Gastrocnemius medialis (tissue), 4 donors: ENCODE measurements around the gene USP7. TPM values are rescaled to one million over a fixed set of nuclear protein-coding genes. Genes with fewer than 3 reads are reported as not detected.
A peak's percentile ranks its signal among the peaks of the same experiment; 100 is the strongest.

ENCODE experiments used
- ATAC-seq, 2 donors: fragments of 150-250 bp; one replicate each; pipeline ENCODE4 v1.9.1; 2016
- DNase-seq, 2 donors: peaks; one replicate each; pipeline ENCODE4 v3.0.0-alpha.2; 2019
- H3K27ac ChIP-seq, 4 donors: fragments of 200-600 bp; sonication (generic); 1 replicate in 1 of 4; 2 replicates in 3 of 4; pipeline ENCODE4 v1.5.1; 2016 to 2018; ENCODE audit warnings: mild to moderate bottlenecking in 2 of 4, moderate library complexity in 1 of 4
- H3K27me3 ChIP-seq, 3 donors: fragments of 200-600 bp; sonication (generic) in 2 of 3; 1 replicate in 1 of 3; 2 replicates in 2 of 3; pipeline versions ENCODE4 v1.5.1 to v1.6.0; 2016 to 2019; ENCODE audit warnings: mild to moderate bottlenecking in 1 of 3, moderate library complexity in 1 of 3
- H3K36me3 ChIP-seq, 2 donors: fragments of 200-600 bp; sonication (generic) in 1 of 2; one replicate each; pipeline ENCODE4 v1.5.1; 2017 to 2018
- H3K4me1 ChIP-seq, 2 donors: fragments of 200-600 bp; sonication (generic) in 1 of 2; one replicate each; pipeline ENCODE4 v1.5.1; 2016 to 2017; ENCODE audit warnings: mild to moderate bottlenecking in 2 of 2
- H3K4me3 ChIP-seq, 4 donors: fragments of 200-600 bp; sonication (generic) in 3 of 4; 1 replicate in 1 of 4; 2 replicates in 3 of 4; pipeline ENCODE4 v1.5.1; 2016 to 2019; ENCODE audit warnings: mild to moderate bottlenecking in 2 of 4
- H3K9me3 ChIP-seq, 3 donors: fragments of 200-600 bp; sonication (generic) in 2 of 3; 1 replicate in 1 of 3; 2 replicates in 2 of 3; pipeline ENCODE4 v1.5.1; 2016 to 2019
- POLR2A ChIP-seq, 2 donors: fragments of 450-650 bp; IDR thresholded peaks; one replicate each; pipeline ENCODE4 v1.6.1; 2017; ENCODE audit warnings: antibody characterized with exemption in 2 of 2, mild to moderate bottlenecking in 2 of 2, moderate library complexity in 2 of 2
- in situ Hi-C, 4 donors: fragments of 200-750 bp; cut with MboI; loops; one replicate each; pipeline versions ENCODE4 v1.15.0 to v1.8.0; 2017; ENCODE audit warnings: low sequenced_read_pairs in 4 of 4
- intact Hi-C: fragments of 100-400 bp; cut with DNase I; formaldehyde crosslinking; loops from one replicate; pipeline ENCODE4 v1.15.1; 2023; ENCODE audit warnings: low total_unique reads
- total RNA-seq, 4 donors: library from RNA; depleted of rRNA; stranded (reverse); fragments of >200 nt; gene quantifications; one replicate each; pipeline versions ENCODE4 v1.1.0 to v1.2.3, GENCODE V29; 2016
- TF ChIP-seq, protein P1 (sequence below), 5 experiments: fragments of 450-650 bp in 3 of 5; fragments of 200-600 bp in 2 of 5; sonication (generic) in 2 of 5; IDR thresholded peaks in 4 of 5; conservative IDR thresholded peaks in 1 of 5; 1 replicate in 4 of 5; 2 replicates in 1 of 5; pipeline ENCODE4 v1.5.1; 2016 to 2019; ENCODE audit warnings: antibody characterized with exemption in 5 of 5, mild to moderate bottlenecking in 3 of 5, moderate library complexity in 3 of 5

USP7 gene
- total RNA-seq, 4 donors from 2014 or later: 79.7 to 99.2 (median 85.6) TPM

- in situ Hi-C loops: loop anchor here in 1 of 4 donors (10.0 to 25.0 kb wide), 2 partner anchors 53 to 130 kb away; partner anchors contain the start of gene HAPSTR1
- ATAC-seq (no peak), DNase-seq (no peak)
- Histone ChIP-seq H3K27ac (peak overlapping the region; percentile 69 to 82 (median 77)), H3K9me3 (no peaks in the 10 kb centered on the region), H3K4me1 (peaks cover 82 to 86% of the 10 kb centered on the region in 2 donors), H3K36me3 (no peaks in the 10 kb centered on the region), H3K27me3 (no peaks in the 10 kb centered on the region), H3K4me3 (peak overlapping the region in 3 of 4 donors; percentile 7 to 35 (median 29))
- TF ChIP-seq POLR2A (IDR thresholded peaks at IDR 0.05): no peak
- TF ChIP-seq, protein P1, sequence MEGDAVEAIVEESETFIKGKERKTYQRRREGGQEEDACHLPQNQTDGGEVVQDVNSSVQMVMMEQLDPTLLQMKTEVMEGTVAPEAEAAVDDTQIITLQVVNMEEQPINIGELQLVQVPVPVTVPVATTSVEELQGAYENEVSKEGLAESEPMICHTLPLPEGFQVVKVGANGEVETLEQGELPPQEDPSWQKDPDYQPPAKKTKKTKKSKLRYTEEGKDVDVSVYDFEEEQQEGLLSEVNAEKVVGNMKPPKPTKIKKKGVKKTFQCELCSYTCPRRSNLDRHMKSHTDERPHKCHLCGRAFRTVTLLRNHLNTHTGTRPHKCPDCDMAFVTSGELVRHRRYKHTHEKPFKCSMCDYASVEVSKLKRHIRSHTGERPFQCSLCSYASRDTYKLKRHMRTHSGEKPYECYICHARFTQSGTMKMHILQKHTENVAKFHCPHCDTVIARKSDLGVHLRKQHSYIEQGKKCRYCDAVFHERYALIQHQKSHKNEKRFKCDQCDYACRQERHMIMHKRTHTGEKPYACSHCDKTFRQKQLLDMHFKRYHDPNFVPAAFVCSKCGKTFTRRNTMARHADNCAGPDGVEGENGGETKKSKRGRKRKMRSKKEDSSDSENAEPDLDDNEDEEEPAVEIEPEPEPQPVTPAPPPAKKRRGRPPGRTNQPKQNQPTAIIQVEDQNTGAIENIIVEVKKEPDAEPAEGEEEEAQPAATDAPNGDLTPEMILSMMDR (IDR thresholded peaks at IDR 0.05 in 4 of 5, conservative IDR thresholded peaks at IDR 0.05 in 1 of 5): no peak
- intact Hi-C loops: loop anchor here (5.0 kb wide), 1 partner anchor 70 kb away; no protein-coding TSS in a partner anchor
Observed at GRCh38 chr16:8957509-8958157, 6.1 kb downstream of the USP7 start.

DNA sequence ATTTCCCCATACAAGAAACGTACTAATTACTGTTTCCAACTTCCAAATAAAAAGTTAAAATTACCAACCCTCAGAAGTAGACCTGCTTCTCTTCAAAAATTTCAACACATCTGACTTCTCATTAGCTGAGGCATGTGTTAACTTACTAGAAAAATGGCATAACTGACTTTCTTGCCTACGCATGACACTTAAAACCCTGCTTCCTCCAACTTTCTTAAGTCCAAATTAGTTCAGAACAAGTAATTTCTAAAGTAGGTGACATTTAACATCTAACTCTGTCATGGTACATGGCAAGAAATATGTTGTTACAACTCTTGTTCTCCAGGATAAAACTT lies 6.7 kb downstream of the USP7 start:
- Histone ChIP-seq H3K27me3 (no peaks in the 10 kb centered on the region), H3K27ac (peak overlapping the region; percentile 54 to 82 (median 77)), H3K36me3 (no peaks in the 10 kb centered on the region), H3K9me3 (no peaks in the 10 kb centered on the region), H3K4me1 (peaks cover 83 to 88% of the 10 kb centered on the region in 2 donors), H3K4me3 (peak overlapping the region in 2 of 4 donors; percentile 1 to 3)
- TF ChIP-seq, protein P1 (IDR thresholded peaks at IDR 0.05 in 4 of 5, conservative IDR thresholded peaks at IDR 0.05 in 1 of 5): no peak
- no peak for TF ChIP-seq POLR2A (IDR thresholded peaks at IDR 0.05)
- in situ Hi-C loops: loop anchor here in 1 of 4 donors (10.0 to 25.0 kb wide), 2 partner anchors 52 to 130 kb away; partner anchors contain the start of gene HAPSTR1
- intact Hi-C loops: loop anchor here (5.0 kb wide), 1 partner anchor 70 kb away; no protein-coding TSS in a partner anchor
- ATAC-seq: no peak
- DNase-seq: no peak

- no peaks in the 10 kb centered on the region for H3K9me3 ChIP-seq
- no peaks in the 10 kb centered on the region for H3K27me3 ChIP-seq
- peaks cover 83 to 88% of the 10 kb centered on the region in 2 donors for H3K4me1 ChIP-seq
- H3K27ac ChIP-seq: peak overlapping the region; percentile 54 to 82 (median 77)
- ATAC-seq (peak in 1 of 2 donors; percentile 68), DNase-seq (peak in 1 of 2 donors; percentile 78)
- peak overlapping the region in 3 of 4 donors; percentile 1 to 27 (median 3) for H3K4me3 ChIP-seq
- TF ChIP-seq POLR2A (IDR thresholded peaks at IDR 0.05): no peak
- TF ChIP-seq, protein P1 (IDR thresholded peaks at IDR 0.05 in 4 of 5, conservative IDR thresholded peaks at IDR 0.05 in 1 of 5): no peak
- in situ Hi-C loops: loop anchor here in 1 of 4 donors (10.0 to 25.0 kb wide), 2 partner anchors 52 to 131 kb away; partner anchors contain the start of gene HAPSTR1
- no peaks in the 10 kb centered on the region for H3K36me3 ChIP-seq
- intact Hi-C loops: loop anchor here (5.0 kb wide), 1 partner anchor 69 kb away; no protein-coding TSS in a partner anchor
Observed at GRCh38 chr16:8956265-8957062, 7.2 kb downstream of the USP7 start.

DNA sequence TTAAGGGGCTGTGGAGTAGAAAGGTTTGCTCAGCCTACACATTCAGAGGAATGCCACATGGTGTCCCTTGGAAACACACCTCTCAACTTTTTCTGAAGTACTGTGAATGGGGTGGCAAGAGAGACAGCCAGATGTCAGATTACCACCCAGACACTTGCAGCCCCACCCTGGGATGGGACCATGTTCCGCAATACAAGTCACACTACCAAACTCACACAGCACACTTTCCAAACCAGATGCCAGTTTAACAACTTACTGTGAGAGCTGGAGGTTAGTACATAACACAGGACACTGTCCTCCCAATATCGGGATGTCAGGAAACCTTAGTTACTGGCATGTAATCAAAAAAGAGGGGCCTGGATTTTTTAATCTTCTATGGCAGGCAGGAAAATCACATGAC lies 7.9 kb downstream of the USP7 start:
- Histone ChIP-seq H3K27me3 (no peaks in the 10 kb centered on the region), H3K27ac (peak overlapping the region; percentile 54 to 82 (median 77)), H3K4me1 (peaks cover 83 to 88% of the 10 kb centered on the region in 2 donors), H3K36me3 (no peaks in the 10 kb centered on the region), H3K4me3 (no peak overlapping the region), H3K9me3 (no peaks in the 10 kb centered on the region)
- TF ChIP-seq, protein P1 (IDR thresholded peaks at IDR 0.05 in 4 of 5, conservative IDR thresholded peaks at IDR 0.05 in 1 of 5): no peak
- no peak for TF ChIP-seq POLR2A (IDR thresholded peaks at IDR 0.05)
- ATAC-seq (peak in 1 of 2 donors; percentile 13), DNase-seq (no peak)
- in situ Hi-C loops (loop anchor here in 1 of 4 donors (10.0 to 25.0 kb wide), 2 partner anchors 51 to 131 kb away; partner anchors contain the start of gene HAPSTR1), intact Hi-C loops (loop anchor here (5.0 kb wide), 1 partner anchor 69 kb away; no protein-coding TSS in a partner anchor)
